Left forelimb (tissue), 1 donor: Measurements from ENCODE around the gene HID1.
A peak's percentile ranks its signal among the peaks of the same experiment; 100 is the strongest.

ENCODE experiments used
- DNase-seq: peaks from one replicate; pipeline ENCODE4 v3.0.0-alpha.2; 2018; ENCODE audit warnings: low spot score

Gene HID1

GRCh38 chr17:74964988-74965622, 7.5 kb downstream of the HID1 start:
- DNase-seq: no peak

GRCh38 chr17:74964246-74964761, 8.3 kb downstream of the HID1 start:
- no peak for DNase-seq

GRCh38 chr17:74963656-74964055, 8.9 kb downstream of the HID1 start:
- DNase-seq: no peak

- DNase-seq: no peak
Observed at GRCh38 chr17:74962622-74963394, 9.8 kb downstream of the HID1 start.

GRCh38 chr17:74961657-74962350, 10.8 kb downstream of the HID1 start:
- peak; percentile 89 for DNase-seq

GRCh38 chr17:74960570-74961342, 11.8 kb downstream of the HID1 start:
- DNase-seq: no peak

- DNase-seq: no peak
Observed at GRCh38 chr17:74959826-74960515, 12.6 kb downstream of the HID1 start.

- peak; percentile 82 for DNase-seq
Observed at GRCh38 chr17:74957935-74958740, 14.4 kb downstream of the HID1 start.

GRCh38 chr17:74956093-74956492, 16.5 kb downstream of the HID1 start:
- DNase-seq: no peak

GRCh38 chr17:74954665-74955421, 17.7 kb downstream of the HID1 start:
- no peak for DNase-seq

- DNase-seq: no peak
Observed at GRCh38 chr17:74954115-74954514, 18.4 kb downstream of the HID1 start.

GRCh38 chr17:74953134-74953687, 19.3 kb downstream of the HID1 start:
- DNase-seq: no peak

GRCh38 chr17:74952431-74953133, 20.0 kb downstream of the HID1 start:
- no peak for DNase-seq

GRCh38 chr17:74951680-74952421, 20.7 kb downstream of the HID1 start:
- DNase-seq: no peak

GRCh38 chr17:74951065-74951464, 21.5 kb downstream of the HID1 start:
- DNase-seq: no peak

GRCh38 chr17:74950207-74950606, 22.4 kb downstream of the HID1 start:
- no peak for DNase-seq

GRCh38 chr17:74949455-74950115, 23.0 kb downstream of the HID1 start:
- DNase-seq: no peak
